Epithelial cell of esophagus (primary cell): ENCODE data around the gene ADGRL3.

ENCODE experiments used
- DNase-seq: peaks from one replicate; pipeline ENCODE4 v3.0.0; 2010; ENCODE audit warnings: low read depth
- H3K4me3 ChIP-seq: 2 replicates; pipeline ENCODE4 v1.5.1; 2011; ENCODE audit warnings: mild to moderate bottlenecking, low read length, control low read depth
- TF ChIP-seq, protein P1 (sequence below): IDR thresholded peaks from 2 replicates; pipeline ENCODE4 v1.5.1; 2011; ENCODE audit warnings: low read depth, mild to moderate bottlenecking, low read length, control low read depth, inconsistent platforms; ENCODE audit not compliant: insufficient read depth; ENCODE audit errors: missing control alignments

Gene ADGRL3

DNA sequence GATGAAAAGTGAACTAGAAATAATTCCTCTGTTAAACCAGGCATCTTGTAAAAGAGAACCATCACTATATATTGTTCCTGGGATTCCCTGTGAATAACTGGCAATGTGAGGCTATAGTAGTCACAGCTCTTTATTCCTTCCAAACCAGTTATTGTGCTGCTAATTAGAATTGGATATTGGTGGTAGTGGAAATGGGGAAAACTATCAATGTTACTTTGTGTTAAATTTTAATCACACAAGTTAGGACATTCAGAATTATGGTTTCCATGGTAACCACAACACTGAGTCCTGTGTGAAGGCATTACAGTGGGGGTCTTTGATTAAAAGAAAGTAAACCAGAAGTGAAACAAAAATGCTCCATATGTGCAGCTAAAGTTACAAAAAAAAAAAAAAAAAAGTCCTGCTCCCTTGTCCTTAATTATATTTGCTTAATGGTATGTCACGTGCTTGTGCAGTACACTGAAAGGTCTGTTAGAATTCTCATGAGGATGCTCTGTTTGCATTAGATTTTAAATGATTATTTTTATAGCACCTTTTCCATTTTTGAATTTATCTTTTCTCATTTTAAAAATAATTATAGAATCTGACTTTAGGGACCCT, 200.4 kb downstream of the ADGRL3 start:
- H3K4me3 ChIP-seq = no peak overlapping the region
- TF ChIP-seq, protein P1, sequence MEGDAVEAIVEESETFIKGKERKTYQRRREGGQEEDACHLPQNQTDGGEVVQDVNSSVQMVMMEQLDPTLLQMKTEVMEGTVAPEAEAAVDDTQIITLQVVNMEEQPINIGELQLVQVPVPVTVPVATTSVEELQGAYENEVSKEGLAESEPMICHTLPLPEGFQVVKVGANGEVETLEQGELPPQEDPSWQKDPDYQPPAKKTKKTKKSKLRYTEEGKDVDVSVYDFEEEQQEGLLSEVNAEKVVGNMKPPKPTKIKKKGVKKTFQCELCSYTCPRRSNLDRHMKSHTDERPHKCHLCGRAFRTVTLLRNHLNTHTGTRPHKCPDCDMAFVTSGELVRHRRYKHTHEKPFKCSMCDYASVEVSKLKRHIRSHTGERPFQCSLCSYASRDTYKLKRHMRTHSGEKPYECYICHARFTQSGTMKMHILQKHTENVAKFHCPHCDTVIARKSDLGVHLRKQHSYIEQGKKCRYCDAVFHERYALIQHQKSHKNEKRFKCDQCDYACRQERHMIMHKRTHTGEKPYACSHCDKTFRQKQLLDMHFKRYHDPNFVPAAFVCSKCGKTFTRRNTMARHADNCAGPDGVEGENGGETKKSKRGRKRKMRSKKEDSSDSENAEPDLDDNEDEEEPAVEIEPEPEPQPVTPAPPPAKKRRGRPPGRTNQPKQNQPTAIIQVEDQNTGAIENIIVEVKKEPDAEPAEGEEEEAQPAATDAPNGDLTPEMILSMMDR = no peak
- DNase-seq = no peak

DNA sequence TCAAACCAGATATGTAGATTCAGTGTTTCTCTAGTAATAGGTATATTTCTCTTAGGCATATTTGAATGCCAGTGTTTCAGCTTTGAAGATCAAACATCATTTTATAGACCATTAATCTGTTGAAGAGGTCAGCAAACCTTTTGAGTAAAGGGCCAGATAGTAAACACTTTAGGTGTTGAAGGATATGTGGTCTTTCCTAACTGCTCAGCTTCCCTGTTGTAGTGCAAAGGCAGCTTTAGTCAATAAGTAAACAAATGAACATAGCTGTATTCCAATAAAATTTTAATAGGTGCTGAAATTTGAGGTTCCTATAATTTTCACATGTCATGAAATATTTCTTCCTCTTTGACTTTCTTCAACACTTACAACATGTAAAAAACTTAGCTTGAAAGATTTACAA, 201.6 kb downstream of the ADGRL3 start:
- no peak for DNase-seq
- TF ChIP-seq, protein P1 = no peak
- no peak overlapping the region for H3K4me3 ChIP-seq

DNA sequence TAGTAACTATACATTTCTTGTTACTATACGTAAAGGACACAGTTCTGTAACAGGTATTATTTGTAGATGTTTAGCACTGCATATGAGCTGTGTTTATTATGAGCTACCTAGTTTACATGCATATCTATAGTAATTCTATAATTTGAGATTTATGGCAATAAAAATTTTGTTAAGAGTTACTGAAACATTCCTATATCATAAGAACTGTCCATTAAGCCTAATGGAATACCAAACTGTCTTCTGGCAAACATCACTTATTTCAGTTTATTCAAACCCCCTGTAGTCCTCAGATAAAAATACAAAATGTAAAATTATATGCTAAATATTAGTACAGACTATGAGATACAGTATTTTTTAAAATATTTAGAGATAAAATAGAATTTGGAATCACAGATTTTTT, 205.2 kb downstream of the ADGRL3 start:
- TF ChIP-seq, protein P1 = no peak

DNA sequence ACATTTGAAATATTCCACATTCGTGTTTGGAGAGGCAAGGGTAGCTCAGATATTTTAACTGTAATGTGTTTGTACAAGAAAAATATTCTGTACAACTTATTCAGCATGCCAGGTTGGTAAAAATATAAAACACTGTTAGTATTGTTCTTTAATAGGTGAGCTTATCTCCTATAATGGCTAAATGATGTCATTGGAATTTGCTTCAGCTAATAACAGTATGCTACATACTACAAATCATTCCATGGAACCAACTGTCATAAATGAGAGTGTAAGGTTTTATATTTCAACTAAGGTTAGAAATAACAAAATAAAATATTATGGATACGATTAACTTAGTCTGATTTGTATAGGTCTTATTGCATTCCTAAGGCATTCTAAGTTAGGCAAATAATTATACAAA, 206.6 kb downstream of the ADGRL3 start:
- no peak for DNase-seq
- TF ChIP-seq, protein P1 = no peak

More for the DNA sequence above, 205.2 kb downstream of the ADGRL3 start:
- H3K4me3 ChIP-seq = no peak overlapping the region
- no peak for DNase-seq

DNA sequence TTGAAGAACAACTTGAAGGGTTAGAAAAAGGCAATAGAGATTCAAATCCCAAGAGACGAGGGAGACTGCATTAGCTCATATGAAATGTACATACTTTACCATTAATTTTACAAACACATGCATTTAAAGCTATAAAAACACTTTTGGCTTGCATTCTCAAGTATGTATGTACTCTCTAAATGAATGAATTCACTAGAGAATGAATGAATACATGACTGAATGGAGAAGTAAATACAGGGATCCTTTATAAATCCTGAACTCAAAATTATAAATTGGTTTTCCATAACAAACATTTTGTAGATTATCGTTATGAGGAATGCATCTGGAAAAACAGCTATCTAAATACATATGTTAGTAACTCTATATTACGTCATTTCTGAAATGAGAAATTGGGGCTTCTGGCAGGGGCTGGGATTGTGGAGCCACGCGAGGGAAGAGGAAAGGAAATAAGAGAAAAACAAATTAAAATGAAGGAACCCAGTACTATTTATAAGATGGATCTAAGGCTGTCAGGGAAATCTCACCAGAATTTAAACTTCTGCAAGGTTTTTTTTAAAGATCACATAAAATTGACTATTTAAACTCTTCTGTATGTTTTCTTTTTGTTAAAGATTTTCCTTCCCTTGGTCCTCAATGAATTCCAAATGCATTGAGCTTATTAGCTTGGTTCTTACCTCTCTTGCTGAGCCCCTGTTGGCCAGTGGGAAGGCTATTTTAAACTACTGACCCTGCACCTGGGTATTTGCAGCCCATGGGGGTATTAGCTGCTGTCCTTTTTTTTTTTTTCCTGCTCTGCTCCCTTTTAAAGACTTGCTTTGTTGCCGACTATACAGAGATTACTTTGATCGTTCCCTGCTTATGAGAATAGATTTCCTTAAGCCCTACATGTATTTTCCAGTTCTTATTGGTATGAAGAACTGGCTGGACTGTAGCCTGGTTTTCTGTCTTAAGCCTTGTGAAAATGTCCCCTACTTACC, 207.8 kb downstream of the ADGRL3 start:
- TF ChIP-seq, protein P1 = no peak
- DNase-seq = no peak
- H3K4me3 ChIP-seq = no peak overlapping the region

More for the DNA sequence above, 206.6 kb downstream of the ADGRL3 start:
- H3K4me3 ChIP-seq = no peak overlapping the region

DNA sequence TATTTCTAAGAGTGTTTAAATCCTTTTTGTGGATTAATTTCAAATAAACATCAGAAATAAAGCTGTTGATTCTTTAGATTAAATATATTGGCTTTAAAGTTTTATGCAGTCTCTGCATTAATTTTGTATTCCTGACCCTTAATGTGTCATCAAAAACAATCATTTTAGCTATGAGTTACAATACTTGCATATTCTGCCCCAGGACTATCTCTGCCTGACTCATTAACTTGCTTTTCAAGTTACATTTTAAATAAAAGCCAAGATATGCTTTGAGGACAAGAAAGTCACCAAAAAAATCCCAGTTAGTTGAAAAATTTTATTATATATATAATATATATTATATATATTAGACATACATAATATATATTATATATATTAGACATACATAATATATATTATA, 208.7 kb downstream of the ADGRL3 start:
- peak; percentile 57 for DNase-seq
- TF ChIP-seq, protein P1 = no peak

More for the DNA sequence above, 208.7 kb downstream of the ADGRL3 start:
- H3K4me3 ChIP-seq = no peak overlapping the region
